ENCODE results near the gene HMGB4.

DNA sequence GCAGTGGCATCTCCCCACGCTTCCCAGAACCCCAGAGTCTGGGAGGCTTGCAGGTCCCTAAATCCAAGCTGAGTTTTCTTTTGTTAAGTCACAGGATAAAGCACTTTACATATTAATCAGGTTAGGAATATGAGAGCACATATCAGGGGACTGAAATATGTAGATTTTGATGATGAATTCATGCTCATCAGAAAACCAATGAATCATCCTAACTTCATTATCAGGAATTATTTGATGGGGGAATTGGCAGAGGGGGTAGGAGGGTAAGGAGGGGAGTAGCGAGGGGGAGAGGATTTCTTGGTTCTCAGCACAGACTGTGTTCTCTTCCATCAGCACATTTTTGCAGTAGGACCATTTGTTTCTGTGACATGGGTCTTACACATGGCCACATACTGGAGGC is 32.1 kb downstream of the HMGB4 start:
- TF ChIP-seq, protein P1, sequence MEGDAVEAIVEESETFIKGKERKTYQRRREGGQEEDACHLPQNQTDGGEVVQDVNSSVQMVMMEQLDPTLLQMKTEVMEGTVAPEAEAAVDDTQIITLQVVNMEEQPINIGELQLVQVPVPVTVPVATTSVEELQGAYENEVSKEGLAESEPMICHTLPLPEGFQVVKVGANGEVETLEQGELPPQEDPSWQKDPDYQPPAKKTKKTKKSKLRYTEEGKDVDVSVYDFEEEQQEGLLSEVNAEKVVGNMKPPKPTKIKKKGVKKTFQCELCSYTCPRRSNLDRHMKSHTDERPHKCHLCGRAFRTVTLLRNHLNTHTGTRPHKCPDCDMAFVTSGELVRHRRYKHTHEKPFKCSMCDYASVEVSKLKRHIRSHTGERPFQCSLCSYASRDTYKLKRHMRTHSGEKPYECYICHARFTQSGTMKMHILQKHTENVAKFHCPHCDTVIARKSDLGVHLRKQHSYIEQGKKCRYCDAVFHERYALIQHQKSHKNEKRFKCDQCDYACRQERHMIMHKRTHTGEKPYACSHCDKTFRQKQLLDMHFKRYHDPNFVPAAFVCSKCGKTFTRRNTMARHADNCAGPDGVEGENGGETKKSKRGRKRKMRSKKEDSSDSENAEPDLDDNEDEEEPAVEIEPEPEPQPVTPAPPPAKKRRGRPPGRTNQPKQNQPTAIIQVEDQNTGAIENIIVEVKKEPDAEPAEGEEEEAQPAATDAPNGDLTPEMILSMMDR (IDR thresholded peaks at IDR 0.05; ENCODE audit: poor library complexity, severe bottlenecking) = no peak
- TF ChIP-seq EP300 (conservative IDR thresholded peaks at IDR 0.05; ENCODE audit: poor library complexity, severe bottlenecking) (no peak), MXI1 (conservative IDR thresholded peaks at IDR 0.05; ENCODE audit: poor library complexity, severe bottlenecking) (no peak), POLR2AphosphoS5 (IDR thresholded peaks at IDR 0.05) (no peak), EZH2 (IDR thresholded peaks at IDR 0.05; ENCODE audit: borderline replicate concordance, insufficient read depth, low read length, poor library complexity, severe bottlenecking) (no peak), TAF1 (IDR thresholded peaks at IDR 0.05; ENCODE audit: low read depth) (no peak), RAD21 (conservative IDR thresholded peaks at IDR 0.05) (no peak)
- TF ChIP-seq, protein P2, sequence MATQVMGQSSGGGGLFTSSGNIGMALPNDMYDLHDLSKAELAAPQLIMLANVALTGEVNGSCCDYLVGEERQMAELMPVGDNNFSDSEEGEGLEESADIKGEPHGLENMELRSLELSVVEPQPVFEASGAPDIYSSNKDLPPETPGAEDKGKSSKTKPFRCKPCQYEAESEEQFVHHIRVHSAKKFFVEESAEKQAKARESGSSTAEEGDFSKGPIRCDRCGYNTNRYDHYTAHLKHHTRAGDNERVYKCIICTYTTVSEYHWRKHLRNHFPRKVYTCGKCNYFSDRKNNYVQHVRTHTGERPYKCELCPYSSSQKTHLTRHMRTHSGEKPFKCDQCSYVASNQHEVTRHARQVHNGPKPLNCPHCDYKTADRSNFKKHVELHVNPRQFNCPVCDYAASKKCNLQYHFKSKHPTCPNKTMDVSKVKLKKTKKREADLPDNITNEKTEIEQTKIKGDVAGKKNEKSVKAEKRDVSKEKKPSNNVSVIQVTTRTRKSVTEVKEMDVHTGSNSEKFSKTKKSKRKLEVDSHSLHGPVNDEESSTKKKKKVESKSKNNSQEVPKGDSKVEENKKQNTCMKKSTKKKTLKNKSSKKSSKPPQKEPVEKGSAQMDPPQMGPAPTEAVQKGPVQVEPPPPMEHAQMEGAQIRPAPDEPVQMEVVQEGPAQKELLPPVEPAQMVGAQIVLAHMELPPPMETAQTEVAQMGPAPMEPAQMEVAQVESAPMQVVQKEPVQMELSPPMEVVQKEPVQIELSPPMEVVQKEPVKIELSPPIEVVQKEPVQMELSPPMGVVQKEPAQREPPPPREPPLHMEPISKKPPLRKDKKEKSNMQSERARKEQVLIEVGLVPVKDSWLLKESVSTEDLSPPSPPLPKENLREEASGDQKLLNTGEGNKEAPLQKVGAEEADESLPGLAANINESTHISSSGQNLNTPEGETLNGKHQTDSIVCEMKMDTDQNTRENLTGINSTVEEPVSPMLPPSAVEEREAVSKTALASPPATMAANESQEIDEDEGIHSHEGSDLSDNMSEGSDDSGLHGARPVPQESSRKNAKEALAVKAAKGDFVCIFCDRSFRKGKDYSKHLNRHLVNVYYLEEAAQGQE (IDR thresholded peaks at IDR 0.05; ENCODE audit: borderline replicate concordance) = no peak

Measured in neural cell (in vitro differentiated cells).